ENCODE data around the gene CBL.
"Not testable (repeated sequence)": the region's sequence is repeated elsewhere in the genome, so short reads cannot be mapped to it uniquely, and the experiment has no call there.

CBL gene

DNA sequence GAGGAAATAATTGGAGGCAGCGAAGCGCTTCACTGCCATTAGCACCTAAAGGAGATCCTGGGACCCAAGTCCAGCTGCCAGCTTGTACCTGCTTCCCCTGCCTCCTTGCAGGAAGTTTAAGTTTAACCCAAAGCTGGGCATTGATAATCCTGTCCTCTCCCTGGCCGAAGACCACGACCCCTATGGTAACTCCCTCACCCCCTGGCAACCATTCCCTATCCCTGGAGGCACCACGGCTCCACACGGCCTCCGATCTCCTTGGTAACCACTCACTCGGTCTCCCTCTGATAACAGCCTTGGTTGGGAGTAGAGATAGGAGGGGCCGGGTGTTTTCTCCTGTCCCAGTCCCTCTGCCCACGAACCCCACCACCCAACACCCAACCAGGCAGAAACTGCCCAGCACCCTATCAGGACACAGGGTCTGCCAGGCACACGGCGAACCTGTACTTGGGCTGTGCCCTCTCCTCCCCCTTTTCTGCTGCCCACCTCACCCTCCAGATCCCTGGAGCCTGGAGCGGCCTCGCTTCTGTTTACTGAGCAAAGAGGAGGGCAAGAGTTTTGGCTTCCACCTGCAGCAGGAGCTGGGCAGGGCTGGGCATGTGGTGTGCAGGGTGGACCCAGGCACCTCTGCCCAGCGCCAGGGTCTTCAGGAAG lies 20.0 kb upstream of the CBL start:
- DNase-seq = no peak

GRCh38 chr11:119187123-119187892 lies 18.8 kb upstream of the CBL start:
- DNase-seq = no peak

GRCh38 chr11:119188067-119188466 lies 18.1 kb upstream of the CBL start:
- no peak for DNase-seq

DNA sequence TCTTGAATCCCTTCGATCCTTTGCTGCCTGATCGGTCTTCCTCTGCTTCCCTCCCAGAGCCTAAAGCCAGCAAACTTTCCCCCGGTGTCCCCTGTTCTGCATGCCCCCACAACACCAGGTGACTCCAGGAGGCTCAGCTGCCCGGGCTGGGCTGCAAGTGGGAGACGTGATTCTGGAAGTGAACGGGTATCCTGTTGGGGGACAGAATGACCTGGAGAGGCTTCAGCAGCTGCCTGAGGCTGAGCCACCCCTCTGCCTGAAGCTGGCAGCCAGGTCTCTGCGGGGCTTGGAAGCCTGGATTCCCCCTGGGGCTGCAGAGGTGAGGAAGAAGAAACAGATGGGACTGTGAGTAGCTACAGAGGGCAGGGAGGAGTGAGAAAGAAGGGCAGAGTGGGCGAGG lies 17.3 kb upstream of the CBL start:
- DNase-seq = no peak

DNA sequence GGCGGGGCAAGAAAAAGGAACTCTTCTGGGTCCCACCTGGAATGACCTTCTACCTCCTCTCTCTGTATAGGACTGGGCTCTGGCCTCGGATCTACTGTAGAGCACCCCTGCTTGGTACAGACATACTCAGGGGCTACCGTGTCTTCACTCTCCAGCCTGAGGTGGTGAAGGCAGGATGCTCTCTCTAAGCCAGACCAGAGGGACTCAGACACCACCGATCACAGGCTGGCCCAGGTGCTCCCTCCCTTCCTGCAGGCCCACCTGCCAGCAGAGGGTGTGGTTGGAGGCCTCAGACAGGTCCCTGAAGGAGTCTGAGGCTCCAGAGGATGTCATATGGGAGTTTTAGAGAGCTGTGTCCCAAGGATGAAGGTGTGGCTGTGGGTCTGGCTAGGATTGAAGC lies 16.7 kb upstream of the CBL start:
- no peak for DNase-seq

DNA sequence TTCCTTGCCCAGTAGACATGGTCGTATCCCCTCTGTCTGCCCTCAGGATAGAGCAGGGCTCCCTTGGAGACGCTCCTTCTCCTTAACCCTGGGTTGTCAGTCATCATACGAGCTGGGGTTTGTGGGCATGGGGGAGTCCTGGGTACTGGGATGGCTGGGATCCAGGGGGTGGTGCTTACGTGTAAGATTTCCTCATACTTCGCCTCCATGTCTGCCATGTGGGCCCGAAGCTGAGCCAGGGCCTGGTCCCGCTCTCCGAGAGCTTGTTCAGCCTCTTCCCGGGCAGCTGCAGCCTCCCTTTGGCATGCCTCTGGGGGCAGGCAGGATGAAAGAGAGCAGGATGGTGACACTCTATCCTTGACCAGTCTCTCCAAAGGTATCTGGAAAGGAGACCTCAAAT lies 15.6 kb upstream of the CBL start:
- no peak for DNase-seq

GRCh38 chr11:119191265-119191664 lies 14.9 kb upstream of the CBL start:
- DNase-seq = not testable (repeated sequence)

DNA sequence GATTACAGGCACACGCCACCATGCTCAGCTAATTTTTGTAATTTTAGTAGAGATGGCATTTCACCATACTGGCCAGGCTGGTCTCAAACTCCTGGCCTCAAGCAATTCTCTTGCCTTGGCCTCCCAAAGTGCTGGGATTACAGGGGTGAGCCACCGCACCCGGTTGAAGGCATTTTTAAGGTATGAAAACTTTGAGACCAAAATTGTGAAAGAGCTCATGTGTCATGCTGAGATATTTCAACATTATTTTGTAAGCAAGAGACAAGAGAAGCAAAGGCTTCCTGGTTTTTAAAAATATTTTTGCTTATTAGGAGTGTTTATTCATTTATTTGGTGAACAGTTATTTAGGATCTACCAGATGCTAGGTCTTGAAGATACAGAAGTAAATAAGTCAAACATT lies 14.0 kb upstream of the CBL start:
- no peak for DNase-seq

DNA sequence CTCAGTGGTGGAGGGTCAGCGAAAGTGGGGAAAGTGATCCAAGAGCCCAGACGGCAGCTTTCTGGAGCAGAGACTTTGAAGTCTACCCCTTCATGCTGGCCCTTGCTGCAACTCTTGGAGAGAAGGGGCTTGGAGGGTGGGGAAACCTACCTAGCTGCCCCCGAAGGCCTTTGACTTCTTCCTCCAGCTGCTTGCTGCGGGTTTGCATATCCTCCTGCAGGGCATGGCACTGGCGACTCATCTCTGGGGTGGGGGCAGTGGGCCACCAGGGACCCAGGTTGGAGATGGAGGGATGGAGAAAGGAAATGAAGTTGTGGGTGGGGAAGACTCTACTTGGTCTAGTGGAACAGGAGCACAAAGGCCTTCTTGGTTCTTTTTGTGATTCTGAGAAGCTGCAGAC lies 13.1 kb upstream of the CBL start:
- DNase-seq = no peak

- DNase-seq = no peak
These were observed 12.5 kb upstream of the CBL start for GRCh38 chr11:119193626-119194025.

DNA sequence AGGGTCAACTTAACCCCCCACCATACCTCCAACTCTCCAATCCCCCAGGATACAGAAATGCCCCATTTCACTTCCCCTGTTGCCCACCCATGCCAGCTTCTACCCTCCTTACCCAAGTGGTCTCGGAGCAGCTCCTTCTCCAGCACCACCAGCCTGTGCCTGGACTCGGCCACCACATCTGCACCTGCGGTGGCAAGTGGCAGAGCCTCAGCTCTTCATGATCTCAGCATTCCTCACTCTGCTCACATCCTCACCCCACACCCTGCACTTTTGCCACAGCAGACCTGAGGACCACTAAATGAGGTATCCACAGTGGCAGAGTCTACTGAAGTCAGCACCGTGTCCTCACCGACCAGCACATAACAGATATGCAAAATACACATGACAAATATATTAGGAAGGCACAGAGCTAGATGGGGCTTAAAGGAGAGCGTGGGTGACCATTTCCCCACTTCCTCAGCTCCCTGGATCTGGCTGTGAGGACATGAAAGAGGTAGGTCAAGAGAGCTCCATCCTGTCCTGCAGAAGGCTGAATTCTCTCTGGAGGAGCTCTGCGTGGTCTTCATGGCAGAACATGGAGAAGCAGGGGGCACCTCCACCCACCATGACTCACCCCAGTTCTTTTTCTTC lies 11.2 kb upstream of the CBL start:
- DNase-seq = no peak

GRCh38 chr11:119195680-119196079 lies 10.5 kb upstream of the CBL start:
- no peak for DNase-seq

DNA sequence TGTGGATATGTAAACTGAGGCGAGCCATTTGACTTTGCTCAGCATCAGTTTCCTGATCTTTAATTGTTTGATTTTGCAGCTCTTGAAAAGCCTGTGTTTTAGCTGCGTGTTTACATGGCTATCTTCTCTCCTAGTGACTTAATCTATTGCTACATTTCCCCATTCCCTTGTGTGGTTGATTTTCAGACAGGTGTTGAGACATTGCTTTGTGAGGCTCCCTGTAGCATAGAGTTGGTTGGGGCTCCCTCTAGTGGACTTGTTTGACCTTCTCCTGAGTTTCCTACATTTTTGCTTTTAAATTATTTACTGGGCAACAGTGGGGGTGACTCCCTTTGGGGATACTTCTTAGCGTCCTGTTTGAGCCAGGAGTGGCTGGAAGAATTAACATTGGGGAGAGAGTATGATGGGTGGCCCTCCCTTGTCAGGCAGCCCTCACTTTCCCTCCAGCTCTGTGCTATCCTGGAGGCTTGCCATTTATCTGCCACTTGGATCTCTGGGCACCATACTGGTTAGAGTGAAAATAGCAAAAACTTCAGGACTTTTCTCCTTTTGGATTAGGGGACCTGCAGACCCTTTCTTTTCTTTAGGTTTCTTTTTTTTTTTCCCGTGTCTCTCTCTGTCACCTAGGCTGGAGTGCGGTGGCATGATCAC lies 9.2 kb upstream of the CBL start:
- peak; percentile 77 for DNase-seq

GRCh38 chr11:119198925-119199324 lies 7.2 kb upstream of the CBL start:
- no peak for DNase-seq

DNA sequence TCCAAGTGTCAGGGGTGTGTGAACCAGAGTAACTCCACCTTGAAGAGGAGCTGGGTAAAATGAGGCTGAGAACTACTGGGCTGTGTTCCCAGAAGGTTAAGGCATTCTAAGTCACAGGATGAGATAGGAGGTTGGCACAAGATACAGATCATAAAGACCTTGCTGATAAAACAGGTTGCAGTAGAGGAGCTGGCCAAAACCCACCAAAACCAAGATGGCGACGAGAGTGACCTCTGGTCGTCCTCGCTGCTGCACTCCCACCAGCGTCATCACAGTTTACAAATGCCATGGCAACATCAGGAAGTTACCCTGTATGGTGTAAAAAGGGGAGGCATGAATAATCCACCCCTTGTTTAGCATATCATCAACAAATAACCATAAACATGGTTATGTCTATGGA lies 4.9 kb upstream of the CBL start:
- DNase-seq = not testable (repeated sequence)

DNA sequence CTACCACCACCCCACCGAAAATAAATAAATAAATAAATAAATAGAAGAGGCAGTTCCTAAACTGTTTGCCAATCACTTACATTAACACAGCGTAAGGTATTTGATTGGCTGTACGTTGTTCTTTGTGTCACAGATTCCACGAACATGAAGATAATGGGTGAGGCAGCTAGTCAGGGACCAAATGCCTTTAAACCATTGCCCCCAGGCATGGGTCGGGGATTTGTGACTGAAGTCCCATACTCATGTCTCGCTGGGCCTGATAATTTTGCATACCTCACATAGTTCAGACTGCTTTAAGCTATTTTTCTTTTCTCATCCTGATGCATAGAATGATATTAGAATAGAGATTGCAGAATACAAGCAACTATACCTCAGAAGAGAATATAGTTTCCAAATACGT lies 3.6 kb upstream of the CBL start:
- no peak for DNase-seq

GRCh38 chr11:119204066-119204465 lies 2.1 kb upstream of the CBL start:
- no peak for DNase-seq

- DNase-seq = no peak
These were observed 1.1 kb upstream of the CBL start for GRCh38 chr11:119205080-119205479.

- DNase-seq = no peak
These were observed 624 bp downstream of the CBL start for GRCh38 chr11:119206511-119207414.

DNA sequence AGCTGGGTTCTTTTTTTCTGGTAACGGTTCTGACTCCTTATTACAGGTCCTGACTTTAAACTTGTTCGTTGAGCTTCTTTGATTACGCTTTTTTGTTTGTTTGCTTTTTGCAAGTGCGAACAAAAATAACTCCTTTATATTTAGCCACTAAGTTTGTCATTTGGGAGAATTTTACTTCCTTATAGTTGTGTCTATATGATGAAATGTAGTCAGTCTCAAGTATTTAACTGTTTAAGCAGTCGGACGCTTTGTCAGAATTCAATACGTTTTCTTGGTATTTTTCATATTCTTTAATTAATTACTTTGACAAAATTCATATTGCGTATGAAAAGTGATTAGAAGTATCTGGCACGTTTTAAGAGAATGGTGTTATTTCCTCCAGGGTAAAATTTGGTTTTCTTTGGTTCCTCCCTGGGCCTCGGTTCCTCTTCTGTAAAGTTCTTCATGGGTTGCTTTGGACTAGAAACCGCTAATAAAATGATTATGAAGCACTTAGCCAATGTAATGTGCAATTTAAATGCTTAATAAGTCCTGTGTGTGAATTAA lies 1.3 kb downstream of the CBL start:
- no peak for DNase-seq

DNA sequence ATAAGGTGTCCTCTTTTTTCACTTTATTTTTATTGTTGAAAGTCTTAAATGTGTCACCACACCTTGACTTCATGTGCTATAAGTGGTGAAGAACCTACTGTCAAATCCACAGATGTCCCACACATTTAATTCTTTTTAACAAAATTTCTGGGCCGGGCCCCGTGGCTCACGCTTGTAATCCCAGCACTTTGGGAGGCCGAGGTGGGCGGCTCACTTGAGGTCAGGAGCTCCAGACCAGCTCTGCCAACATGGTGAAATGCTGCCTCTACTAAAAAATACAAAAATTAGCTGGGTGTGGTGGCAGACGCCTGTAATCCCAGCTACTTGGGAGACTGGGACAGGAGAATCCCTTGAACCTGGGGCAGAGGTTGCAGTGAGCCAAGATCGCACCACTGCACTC lies 3.0 kb downstream of the CBL start:
- no peak for DNase-seq

GRCh38 chr11:119210050-119210449 lies 3.9 kb downstream of the CBL start:
- DNase-seq = no peak

Data from SHP77 treated with DMSO at 0.1 percent for 48 hours (cell line).